GM18951 (cell line): ENCODE measurements around the gene BABAM2.

Experiments used
- POLR2A ChIP-seq: IDR thresholded peaks from 4 replicates; pipeline ENCODE4 v1.6.1; 2011; ENCODE audit warnings: mild to moderate bottlenecking; ENCODE audit not compliant: insufficient read length, insufficient read depth; ENCODE audit errors: extremely low read depth
- in situ Hi-C: fragments of 300-500 bp; cut with MboI; formaldehyde crosslinking; loops from one replicate; pipeline ENCODE4 v1.12.0; 2022; ENCODE audit warnings: low sequenced_read_pairs, mixed read lengths, inconsistent platforms; ENCODE audit not compliant: unreplicated experiment

The BABAM2 gene

DNA sequence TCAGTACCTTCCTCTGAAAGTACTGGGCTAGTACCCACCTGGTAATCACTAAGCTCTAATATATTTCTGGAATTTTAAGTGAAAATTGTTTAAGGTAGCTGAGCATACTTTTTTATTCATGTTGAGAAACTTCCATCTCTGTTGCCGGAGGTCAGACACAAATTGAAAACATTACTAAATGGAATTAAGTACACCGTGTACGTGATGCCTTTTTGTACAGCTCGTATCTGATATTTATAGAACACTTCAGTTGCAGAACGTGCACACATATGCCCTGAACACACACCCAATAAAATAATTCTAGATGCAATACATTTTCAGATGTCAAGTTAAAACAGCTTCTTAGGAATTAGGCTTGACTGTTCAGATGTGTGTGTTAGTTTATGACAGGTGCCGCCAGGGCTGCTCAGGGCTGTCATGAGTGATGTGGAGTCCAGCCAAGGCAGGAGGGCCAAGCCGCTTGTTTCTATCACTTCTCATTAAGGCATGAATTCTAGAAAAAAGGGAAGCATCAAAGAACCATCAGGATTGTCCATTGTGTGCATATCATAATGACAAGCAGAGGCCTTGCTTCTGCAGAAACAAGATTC lies 421.2 kb downstream of the BABAM2 start:
- TF ChIP-seq POLR2A, result no peak
- in situ Hi-C loops, result no loop called here

DNA sequence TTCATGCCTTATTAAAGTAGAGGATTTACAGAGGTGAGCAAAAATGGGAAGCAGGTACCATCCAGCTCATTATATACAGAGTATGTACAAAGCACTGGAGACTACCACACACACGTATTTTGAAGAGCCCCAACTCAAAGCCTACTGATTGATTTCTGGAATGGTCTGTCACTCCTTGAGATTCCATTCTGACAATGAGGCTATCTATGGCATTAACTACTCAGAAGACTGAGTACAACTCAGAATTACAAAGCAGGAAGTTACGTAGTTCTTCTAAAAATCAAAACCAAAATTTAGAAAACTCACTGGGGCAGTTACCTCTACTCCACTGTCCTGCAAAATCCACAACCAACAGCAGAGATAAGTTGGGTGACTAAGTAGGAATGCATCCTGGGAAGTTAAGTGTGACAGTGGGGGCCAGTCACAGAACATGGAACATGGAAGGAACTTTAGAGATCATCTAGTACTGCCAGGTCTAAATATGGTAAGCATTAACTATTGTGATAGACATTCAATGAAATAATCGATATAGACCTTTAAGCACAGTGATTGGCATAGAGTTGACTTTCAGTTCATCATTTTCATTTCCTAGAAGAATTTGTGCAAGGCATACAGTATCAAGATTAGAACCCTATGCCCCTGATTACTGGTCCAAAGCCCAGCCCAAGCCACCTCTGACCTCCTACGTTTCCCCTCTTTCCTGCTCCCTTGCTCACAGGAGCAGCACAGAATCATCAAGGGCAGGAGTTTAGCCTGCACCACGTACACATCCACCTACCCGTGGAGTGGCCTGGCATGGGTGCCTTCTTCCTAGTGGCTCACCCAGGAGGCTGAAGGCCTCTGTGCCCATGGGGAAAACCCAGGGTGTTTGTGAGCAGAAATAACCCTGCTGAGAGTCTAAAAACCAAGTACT lies 422.0 kb downstream of the BABAM2 start:
- in situ Hi-C loops, result no loop called here
- TF ChIP-seq POLR2A, result no peak

DNA sequence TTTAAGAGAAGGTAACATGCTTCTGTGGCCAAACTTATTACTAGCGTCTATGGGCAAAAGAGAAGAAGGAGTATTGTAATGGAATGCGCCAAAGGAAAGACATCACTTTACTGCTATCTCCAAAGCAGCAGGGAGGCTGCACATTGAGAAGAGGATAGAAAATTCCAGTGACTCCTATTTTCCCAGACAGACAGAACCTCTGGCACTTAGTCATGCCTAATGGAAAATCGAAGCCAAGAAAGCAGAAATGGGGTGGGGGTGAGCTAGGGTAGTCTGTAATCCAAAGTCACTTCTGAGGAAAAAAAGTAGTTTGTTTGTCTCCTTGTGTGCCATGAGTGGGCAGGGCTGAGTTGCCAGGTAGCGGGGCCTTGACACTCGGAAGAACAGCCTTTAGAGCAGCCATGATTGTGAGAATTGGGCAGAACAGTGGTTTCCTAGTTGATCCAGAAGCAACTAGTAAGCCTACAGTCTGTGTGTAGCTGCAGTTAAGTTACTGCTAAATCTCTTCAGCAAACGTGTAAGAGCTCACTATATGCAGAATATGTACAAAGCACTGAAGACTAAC lies 422.8 kb downstream of the BABAM2 start:
- no peak for TF ChIP-seq POLR2A
- in situ Hi-C loops, result no loop called here

DNA sequence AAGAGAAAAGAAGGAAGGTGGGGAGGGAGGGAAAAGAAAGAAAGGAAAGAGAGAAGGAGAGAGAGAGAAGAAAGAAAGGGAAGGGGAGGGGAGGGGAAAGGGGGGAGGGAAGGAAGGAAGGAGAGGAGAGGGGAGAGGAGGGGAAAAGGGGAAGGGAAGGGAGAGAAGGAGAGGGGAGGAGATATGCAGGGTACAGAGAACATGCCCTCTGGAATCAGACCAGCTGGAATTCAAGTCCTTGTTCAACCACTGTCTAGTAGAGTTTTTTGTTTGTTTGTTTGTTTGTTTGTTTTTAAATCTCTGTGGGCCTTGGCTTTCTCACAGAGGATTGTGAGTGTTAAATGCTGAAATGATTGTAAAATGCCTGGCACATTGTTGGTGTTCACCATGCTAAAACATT lies 424.4 kb downstream of the BABAM2 start:
- in situ Hi-C loops, result no loop called here
- TF ChIP-seq POLR2A, result no peak

DNA sequence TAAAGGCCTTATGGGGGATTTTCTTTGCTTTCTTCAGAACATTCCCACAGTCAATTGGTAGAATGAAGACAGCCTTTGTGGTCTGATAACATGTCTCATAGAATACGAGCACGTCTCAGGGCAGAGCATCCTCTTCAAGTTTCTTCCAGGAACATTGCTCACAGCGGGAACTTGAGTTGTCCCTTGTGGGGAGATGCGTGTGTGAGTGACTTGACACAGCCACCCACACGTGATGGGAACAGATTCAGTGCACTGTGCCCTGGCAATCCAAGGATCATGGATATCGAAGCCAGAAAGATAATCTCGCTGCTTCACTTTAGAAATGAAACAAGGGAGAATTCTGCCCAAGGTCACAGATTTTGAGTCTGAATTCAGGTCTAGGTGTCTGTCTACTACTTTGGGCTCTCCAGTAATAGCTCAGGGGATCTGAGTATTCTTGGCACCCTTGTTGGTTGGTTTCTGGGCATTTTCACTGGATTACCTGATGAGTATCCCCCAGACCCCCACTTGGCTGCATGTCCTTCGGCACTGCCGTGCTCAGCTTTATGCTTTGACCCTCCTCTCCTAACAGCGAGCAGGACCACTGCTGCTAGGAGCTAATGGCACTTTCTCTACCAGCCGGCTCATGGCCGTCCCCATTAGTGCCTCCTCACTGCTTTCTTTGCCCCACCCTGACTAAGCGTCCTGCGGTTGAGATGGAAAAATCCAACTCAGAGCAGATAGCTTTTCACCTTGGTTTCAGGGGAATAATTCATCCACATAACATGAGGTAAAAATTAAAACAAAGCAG lies 426.2 kb downstream of the BABAM2 start:
- in situ Hi-C loops, result no loop called here
- no peak for TF ChIP-seq POLR2A

DNA sequence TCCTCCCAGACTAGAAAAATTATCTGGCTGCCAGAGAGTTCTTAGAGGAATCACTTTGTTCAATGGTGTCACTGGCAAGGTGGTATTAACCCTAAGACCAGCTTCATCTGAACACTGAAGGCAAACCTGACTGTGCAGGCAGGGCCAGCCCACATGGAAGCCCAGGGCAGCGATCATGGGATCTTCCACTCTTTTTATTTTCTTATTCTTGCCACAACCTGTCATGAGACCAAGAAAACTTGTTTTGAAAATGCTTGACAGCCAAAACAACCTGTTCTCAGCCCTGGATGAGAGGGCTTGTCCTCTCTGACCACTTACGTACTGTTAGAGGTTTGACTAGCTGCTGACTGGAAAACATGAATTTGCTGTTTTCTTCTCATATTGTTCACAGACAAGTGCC lies 426.9 kb downstream of the BABAM2 start:
- TF ChIP-seq POLR2A, result no peak

DNA sequence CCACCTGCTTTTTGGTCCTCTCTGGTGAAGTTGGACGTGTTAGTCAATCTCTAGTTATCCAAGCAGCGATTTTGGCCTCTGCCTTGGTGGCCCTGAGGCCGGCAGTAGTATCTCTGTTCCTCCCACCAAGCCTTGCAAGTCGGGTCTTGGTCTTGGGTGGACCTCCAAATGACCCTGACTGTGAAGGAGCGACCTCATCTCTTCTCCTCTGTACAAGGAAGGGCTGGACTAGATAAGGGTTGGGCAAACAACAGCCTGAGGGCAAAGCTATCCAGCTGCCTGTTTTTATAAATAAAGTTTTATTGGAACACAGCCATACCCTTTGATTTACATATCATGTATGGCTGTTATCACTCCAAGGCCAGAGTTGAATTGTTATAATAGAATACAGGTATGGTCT lies 427.5 kb downstream of the BABAM2 start:
- TF ChIP-seq POLR2A, result no peak
- in situ Hi-C loops, result no loop called here

More for the DNA sequence above, 426.9 kb downstream of the BABAM2 start:
- in situ Hi-C loops, result no loop called here

DNA sequence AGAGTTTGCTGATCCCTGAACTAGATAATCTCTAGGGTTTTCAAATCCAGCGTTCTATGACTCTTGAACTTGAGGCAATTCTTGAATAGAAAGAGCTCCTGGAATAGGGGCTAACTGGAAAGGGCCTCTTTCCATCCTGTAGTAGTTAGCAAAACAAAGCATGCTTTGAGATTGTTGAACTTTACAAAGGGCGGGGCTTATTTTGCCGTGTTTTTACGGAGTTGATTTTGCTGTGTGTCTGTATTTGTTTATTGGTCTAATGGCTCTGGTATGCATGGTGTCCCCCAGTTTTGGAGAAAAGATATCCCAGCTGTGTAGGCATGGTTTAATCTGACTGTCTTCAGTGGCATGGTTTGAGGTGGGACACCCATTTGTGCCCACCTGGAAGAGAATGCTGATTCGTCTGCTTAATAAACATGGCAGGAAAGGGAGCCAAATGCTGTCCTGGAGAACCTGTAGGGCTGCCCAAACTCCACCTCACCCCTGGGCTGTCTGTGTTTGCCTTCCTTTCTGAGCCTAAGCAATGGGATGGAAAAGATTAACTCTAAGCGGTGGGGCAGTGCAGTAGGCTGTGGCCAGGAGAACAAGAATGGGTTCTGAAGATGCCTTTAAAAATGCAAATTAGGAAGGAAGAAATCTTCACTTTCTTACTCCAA lies 428.1 kb downstream of the BABAM2 start:
- no peak for TF ChIP-seq POLR2A
- in situ Hi-C loops, result no loop called here

DNA sequence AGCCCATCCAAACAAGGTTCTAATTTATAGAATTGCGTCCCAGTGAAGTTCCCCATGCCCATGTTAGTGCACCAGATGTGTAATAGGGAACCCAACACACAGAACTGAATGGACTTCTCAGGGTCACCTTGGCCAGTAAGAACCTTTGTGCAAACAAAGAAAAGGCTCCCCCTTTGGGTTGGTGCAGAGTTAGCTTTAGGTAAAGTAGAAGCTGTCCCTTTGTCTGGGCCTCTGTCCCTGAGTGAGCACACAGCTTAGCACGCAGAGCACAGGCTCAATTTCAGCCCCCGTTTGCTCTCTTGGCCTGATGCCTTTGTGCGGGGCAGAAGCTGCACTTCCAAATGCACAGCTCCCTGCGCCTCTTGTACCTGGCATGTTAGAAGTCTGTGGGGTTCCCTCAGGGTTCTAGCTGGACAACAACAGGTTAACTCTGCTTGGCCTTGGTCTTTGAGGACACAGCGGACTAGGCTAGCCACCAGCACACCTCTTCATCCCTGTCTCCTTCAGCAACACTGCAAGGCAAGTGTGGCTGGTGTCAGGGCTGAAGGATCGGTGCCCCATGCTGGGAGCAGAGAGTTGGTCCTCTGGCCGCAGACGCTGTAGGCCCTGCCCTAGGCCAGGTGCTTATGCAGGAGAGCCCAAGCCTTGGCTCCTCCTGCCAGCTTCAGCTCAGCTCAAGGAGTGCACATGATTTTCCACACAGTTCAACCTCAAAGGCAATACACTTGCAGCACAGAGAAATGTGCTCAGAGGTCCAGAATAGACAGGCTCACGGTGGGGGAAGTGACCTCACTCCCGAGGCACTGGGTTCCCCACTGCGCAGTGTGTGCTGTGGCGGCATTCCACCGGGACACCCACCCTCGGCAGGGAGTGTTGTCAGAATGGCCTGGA lies 428.8 kb downstream of the BABAM2 start:
- no peak for TF ChIP-seq POLR2A
- in situ Hi-C loops, result no loop called here

DNA sequence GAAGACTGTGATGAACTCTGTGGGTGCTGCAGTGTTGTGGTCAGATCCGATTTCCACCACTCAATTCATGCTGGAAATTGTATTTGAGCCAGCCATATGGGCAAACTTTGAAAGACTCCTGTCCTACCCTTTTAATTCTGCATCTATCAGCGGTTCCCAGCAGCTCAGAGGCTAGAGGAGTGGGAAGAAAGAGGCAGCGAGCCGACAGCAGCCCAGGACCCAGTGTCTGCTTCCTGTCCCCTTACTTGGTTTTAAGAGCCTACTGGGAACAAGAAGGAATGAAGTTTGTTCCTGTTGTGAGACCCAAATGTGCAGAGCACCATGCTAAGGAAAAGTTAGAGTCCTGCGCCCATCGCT lies 429.5 kb downstream of the BABAM2 start:
- TF ChIP-seq POLR2A, result no peak
- in situ Hi-C loops, result no loop called here

DNA sequence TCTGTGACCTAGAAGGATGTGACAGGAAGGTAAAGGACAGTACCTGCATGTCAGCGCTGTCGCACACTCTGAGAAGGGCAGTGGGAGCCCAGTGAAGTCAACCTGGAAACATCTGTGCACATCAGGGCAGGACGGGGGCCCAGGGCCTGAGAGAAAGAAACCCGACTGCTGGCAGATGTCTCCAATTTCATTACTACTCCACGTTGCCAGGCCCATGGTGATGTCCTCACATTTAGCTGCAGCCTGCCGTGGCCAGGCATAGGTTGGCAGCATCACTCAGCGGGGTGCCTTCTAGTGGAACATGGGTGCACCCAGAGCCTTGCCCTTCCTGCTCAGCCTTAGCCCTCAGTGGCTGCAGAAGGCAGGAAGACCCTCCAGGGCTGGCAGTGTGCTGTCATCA lies 429.8 kb downstream of the BABAM2 start:
- no peak for TF ChIP-seq POLR2A
- in situ Hi-C loops, result no loop called here

DNA sequence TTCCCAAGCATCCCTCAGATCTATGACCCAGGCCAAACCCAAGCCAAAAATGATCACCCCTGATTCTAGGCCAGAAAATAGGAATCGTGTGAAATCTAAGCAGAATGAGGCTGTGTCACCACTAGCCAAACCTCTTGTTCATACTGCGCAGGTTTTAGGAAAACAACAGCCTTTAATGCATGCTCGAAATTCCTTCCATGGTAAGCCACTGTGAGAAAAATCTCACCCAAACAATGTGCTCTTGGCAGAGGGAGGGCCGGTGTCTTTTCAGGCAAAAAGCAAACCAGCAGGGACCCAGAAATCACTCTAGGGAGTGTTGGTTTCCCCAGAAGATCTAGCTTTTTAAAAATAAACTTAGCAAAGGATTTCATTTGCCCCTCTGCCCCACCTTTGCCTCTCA lies 430.9 kb downstream of the BABAM2 start:
- in situ Hi-C loops, result no loop called here
- TF ChIP-seq POLR2A, result no peak
